Measurements from ENCODE around the gene ZNF784. TPM values are rescaled to one million over a fixed set of nuclear protein-coding genes. Genes with fewer than 3 reads are reported as not detected.

The ZNF784 gene
- total and polyA plus RNA-seq, 9 of the 15 experiments (the other 6 are each of a cell fraction or from before 2014, with no cell fraction given): 0.14 to 6.1 (median 2.1) TPM

GRCh38 chr19:55598719-55599467 is 25.5 kb downstream of the ZNF784 start (continued):
- no peak for TF ChIP-seq TEAD1 (CRISPR knock-in tag; IDR thresholded peaks at IDR 0.05)
- no peak for TF ChIP-seq GATAD2A (IDR thresholded peaks at IDR 0.05)
- TF ChIP-seq GATAD2B (IDR thresholded peaks at IDR 0.05; ENCODE audit: borderline replicate concordance): no peak
- TF ChIP-seq RBFOX2 (IDR thresholded peaks at IDR 0.05; ENCODE audit: low read depth, low read length): peak; percentile 86; the same call in 1 of the 2 replicates
- no peak for TF ChIP-seq MXI1 (IDR thresholded peaks at IDR 0.05; ENCODE audit: low read depth, low read length)
- no peak for TF ChIP-seq PPARD (CRISPR knock-in tag; IDR thresholded peaks at IDR 0.05)
- no peak for TF ChIP-seq RFX7 (CRISPR knock-in tag; IDR thresholded peaks at IDR 0.05)
- no peak for TF ChIP-seq ZNF324 (CRISPR knock-in tag; IDR thresholded peaks at IDR 0.05)
- TF ChIP-seq ZNF586 (CRISPR knock-in tag; conservative IDR thresholded peaks at IDR 0.05): no peak
- no peak for TF ChIP-seq KDM4B (IDR thresholded peaks at IDR 0.05; ENCODE audit: borderline replicate concordance in 2 of 2, low read depth in 1 of 2)
- TF ChIP-seq RBBP5 (IDR thresholded peaks at IDR 0.05; ENCODE audit: borderline replicate concordance, insufficient read depth, low read length, poor library complexity, severe bottlenecking): peak; percentile 50
- TF ChIP-seq SFPQ (IDR thresholded peaks at IDR 0.05; ENCODE audit: low read depth, low read length): no peak
- TF ChIP-seq CBX8 (IDR thresholded peaks at IDR 0.05; ENCODE audit: borderline replicate concordance, extremely low read depth, low read depth, low read length, poor library complexity, severe bottlenecking): no peak
- TF ChIP-seq, protein P1, sequence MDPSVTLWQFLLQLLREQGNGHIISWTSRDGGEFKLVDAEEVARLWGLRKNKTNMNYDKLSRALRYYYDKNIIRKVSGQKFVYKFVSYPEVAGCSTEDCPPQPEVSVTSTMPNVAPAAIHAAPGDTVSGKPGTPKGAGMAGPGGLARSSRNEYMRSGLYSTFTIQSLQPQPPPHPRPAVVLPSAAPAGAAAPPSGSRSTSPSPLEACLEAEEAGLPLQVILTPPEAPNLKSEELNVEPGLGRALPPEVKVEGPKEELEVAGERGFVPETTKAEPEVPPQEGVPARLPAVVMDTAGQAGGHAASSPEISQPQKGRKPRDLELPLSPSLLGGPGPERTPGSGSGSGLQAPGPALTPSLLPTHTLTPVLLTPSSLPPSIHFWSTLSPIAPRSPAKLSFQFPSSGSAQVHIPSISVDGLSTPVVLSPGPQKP (CRISPR knock-in tag; IDR thresholded peaks at IDR 0.05): no peak
- TF ChIP-seq TEAD2 (tag; IDR thresholded peaks at IDR 0.05): no peak
- TF ChIP-seq, protein P2, sequence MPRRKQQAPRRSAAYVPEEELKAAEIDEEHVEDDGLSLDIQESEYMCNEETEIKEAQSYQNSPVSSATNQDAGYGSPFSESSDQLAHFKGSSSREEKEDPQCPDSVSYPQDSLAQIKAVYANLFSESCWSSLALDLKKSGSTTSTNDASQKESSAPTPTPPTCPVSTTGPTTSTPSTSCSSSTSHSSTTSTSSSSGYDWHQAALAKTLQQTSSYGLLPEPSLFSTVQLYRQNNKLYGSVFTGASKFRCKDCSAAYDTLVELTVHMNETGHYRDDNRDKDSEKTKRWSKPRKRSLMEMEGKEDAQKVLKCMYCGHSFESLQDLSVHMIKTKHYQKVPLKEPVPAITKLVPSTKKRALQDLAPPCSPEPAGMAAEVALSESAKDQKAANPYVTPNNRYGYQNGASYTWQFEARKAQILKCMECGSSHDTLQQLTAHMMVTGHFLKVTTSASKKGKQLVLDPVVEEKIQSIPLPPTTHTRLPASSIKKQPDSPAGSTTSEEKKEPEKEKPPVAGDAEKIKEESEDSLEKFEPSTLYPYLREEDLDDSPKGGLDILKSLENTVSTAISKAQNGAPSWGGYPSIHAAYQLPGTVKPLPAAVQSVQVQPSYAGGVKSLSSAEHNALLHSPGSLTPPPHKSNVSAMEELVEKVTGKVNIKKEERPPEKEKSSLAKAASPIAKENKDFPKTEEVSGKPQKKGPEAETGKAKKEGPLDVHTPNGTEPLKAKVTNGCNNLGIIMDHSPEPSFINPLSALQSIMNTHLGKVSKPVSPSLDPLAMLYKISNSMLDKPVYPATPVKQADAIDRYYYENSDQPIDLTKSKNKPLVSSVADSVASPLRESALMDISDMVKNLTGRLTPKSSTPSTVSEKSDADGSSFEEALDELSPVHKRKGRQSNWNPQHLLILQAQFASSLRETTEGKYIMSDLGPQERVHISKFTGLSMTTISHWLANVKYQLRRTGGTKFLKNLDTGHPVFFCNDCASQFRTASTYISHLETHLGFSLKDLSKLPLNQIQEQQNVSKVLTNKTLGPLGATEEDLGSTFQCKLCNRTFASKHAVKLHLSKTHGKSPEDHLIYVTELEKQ (CRISPR knock-in tag; IDR thresholded peaks at IDR 0.05): no peak

All from K562 (cell line).